Caco-2 (cell line): ENCODE results near the gene TMEM145. TPM values are rescaled to one million over a fixed set of nuclear protein-coding genes. Genes with fewer than 3 reads are reported as not detected.

Source experiments
- BruUV-seq: library from RNA; stranded (reverse); fragments of 400-500 nt; replicated peaks from 2 replicates; lab custom pipeline; 2021; lab: Mats Ljungman, UMichigan
- CTCF ChIA-PET: fragments of 300-600 bp; sonication (Branson Sonifier 250); formaldehyde crosslinking; loops from one replicate; lab custom pipeline; 2022; ENCODE audit warnings: antibody characterized with exemption; lab: Charles Lee
- POLR2A ChIA-PET: fragments of 300-600 bp; sonication (Branson Sonifier 250); formaldehyde crosslinking; loops from one replicate; lab custom pipeline; 2022; ENCODE audit warnings: antibody characterized with exemption; lab: Charles Lee
- DNase-seq, 2 experiments: peaks; one replicate each; pipeline versions ENCODE4 v3.0.0 to v3.0.0-alpha.2; 2020 to 2022
- H3K27me3 ChIP-seq: replicated peaks from 2 replicates; pipeline ENCODE4 v1.6.0; 2011; ENCODE audit warnings: low read length; ENCODE audit not compliant: control insufficient read depth, insufficient read depth
- H3K36me3 ChIP-seq: 2 replicates; pipeline ENCODE4 v1.5.1; 2011; ENCODE audit warnings: low read length; ENCODE audit not compliant: control insufficient read depth, insufficient read depth
- H3K4me1 ChIP-seq: fragments of 250-450 bp; sonication (Bioruptor Pico); 2 replicates; pipeline ENCODE4 v1.5.1; 2020; ENCODE audit warnings: mild to moderate bottlenecking
- H3K4me3 ChIP-seq: 2 replicates; pipeline ENCODE4 v1.5.1; 2011; ENCODE audit warnings: low read depth, mild to moderate bottlenecking, control low read depth, low read length
- H3K9me3 ChIP-seq: fragments of 250-450 bp; sonication (Bioruptor Pico); 2 replicates; pipeline ENCODE4 v1.5.1; 2020; ENCODE audit warnings: mild to moderate bottlenecking, moderate library complexity
- H3K27ac Mint-ChIP-seq: one replicate; pipeline ENCODE4 v1.8.0; 2022; ENCODE audit warnings: mixed read lengths; ENCODE audit not compliant: unreplicated experiment
- H3K27me3 Mint-ChIP-seq: one replicate; pipeline ENCODE4 v1.8.0; 2022; ENCODE audit warnings: mixed read lengths; ENCODE audit not compliant: insufficient read depth, unreplicated experiment
- H3K36me3 Mint-ChIP-seq: one replicate; pipeline ENCODE4 v1.8.0; 2022; ENCODE audit warnings: mild to moderate bottlenecking, mixed read lengths; ENCODE audit not compliant: insufficient read depth, unreplicated experiment
- H3K4me1 Mint-ChIP-seq: one replicate; pipeline ENCODE4 v1.8.0; 2022; ENCODE audit warnings: low read depth, mixed read lengths; ENCODE audit not compliant: unreplicated experiment
- H3K4me3 Mint-ChIP-seq: one replicate; pipeline ENCODE4 v1.8.0; 2022; ENCODE audit warnings: mild to moderate bottlenecking, moderate library complexity, mixed read lengths; ENCODE audit not compliant: unreplicated experiment
- H3K9me3 Mint-ChIP-seq: one replicate; pipeline ENCODE4 v1.8.0; 2022; ENCODE audit warnings: mixed read lengths; ENCODE audit not compliant: unreplicated experiment
- intact Hi-C: fragments of 100-400 bp; cut with micrococcal nuclease; formaldehyde crosslinking; loops from one replicate; pipeline ENCODE4 v1.10.0; 2022; ENCODE audit not compliant: unreplicated experiment
- total RNA-seq: library from RNA; stranded (reverse); gene quantifications from 2 replicates; pipeline ENCODE4 v1.2.3, GENCODE V29; 2022
- TF ChIP-seq, protein P1 (sequence below), 2 experiments: fragments of 200-600 bp in 1 of 2; IDR thresholded peaks; 1 replicate in 1 of 2; 2 replicates in 1 of 2; pipeline versions ENCODE4 v1.5.1 to v1.8.0; 2011 to 2022; ENCODE audit warnings: antibody characterized with exemption in 1 of 2, control low read depth in 1 of 2, inconsistent platforms in 1 of 2, low read depth in 1 of 2, low read length in 1 of 2, mild to moderate bottlenecking in 1 of 2, moderate library complexity in 1 of 2; ENCODE audit not compliant: insufficient read depth in 1 of 2, severe bottlenecking in 1 of 2, unreplicated experiment in 1 of 2

The TMEM145 gene
- total RNA-seq, 1 experiment from 2014 or later, result 2.2 TPM

DNA sequence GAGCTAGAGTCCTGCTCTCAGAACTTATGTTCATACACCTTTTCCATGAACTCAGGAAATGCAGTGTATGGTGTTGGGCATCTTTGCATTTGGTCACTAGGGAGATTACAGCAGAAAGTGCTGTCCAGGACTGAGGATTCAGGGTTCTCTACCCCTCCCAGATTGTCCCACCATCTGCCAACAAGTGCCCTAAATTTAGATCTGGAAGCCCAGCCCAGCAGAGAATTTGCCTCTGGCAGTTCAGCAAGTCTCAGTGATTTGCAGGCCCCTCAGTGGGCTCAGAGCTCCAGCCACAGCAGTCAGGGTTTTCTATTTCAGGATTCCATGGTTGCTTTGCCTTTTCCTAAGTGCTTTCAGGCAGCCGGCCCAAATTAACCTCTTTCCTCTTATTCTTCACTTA lies 53.6 kb downstream of the TMEM145 start:
- no peak for DNase-seq
- Mint-ChIP-seq H3K4me1 (no peaks in the 10 kb centered on the region), H3K4me3 (no peak overlapping the region), H3K27me3 (no peaks in the 10 kb centered on the region), H3K36me3 (peaks cover 15% of the 10 kb centered on the region), H3K27ac (no peak overlapping the region), H3K9me3 (no peaks in the 10 kb centered on the region)
- Histone ChIP-seq H3K4me1 (no peaks in the 10 kb centered on the region), H3K4me3 (no peak overlapping the region), H3K9me3 (no peaks in the 10 kb centered on the region), H3K36me3 (peaks cover 3% of the 10 kb centered on the region), H3K27me3 (no peaks in the 10 kb centered on the region)
- ChIA-PET POLR2A (no interaction called here), CTCF (no interaction called here)
- TF ChIP-seq, protein P1, sequence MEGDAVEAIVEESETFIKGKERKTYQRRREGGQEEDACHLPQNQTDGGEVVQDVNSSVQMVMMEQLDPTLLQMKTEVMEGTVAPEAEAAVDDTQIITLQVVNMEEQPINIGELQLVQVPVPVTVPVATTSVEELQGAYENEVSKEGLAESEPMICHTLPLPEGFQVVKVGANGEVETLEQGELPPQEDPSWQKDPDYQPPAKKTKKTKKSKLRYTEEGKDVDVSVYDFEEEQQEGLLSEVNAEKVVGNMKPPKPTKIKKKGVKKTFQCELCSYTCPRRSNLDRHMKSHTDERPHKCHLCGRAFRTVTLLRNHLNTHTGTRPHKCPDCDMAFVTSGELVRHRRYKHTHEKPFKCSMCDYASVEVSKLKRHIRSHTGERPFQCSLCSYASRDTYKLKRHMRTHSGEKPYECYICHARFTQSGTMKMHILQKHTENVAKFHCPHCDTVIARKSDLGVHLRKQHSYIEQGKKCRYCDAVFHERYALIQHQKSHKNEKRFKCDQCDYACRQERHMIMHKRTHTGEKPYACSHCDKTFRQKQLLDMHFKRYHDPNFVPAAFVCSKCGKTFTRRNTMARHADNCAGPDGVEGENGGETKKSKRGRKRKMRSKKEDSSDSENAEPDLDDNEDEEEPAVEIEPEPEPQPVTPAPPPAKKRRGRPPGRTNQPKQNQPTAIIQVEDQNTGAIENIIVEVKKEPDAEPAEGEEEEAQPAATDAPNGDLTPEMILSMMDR (IDR thresholded peaks at IDR 0.05; ENCODE audit: insufficient read depth in 1 of 2, low read depth in 1 of 2, low read length in 1 of 2, severe bottlenecking in 1 of 2, unreplicated experiment in 1 of 2), result no peak
- intact Hi-C loops, result no loop called here
- no TSS peak for BruUV-seq

DNA sequence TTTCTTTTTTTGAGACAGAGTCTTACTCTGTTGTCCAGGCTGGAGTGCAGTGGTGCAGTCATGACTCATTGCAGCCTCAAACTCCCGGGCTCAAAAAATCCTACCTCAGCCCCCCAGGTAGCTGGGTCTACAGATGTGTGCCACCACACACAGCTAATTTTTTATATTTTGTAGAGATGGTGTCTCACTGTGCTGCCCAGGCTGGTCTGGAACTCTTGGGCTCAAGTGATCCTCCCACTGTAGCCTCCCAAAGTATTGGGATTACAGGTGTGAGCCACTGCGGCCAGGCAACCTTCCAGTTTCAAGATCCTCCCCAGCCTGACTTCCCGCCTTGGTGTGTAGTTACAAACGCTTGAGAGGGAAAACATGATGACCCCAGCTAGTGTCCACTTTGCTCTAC lies 54.8 kb downstream of the TMEM145 start:
- Mint-ChIP-seq H3K27me3 (no peaks in the 10 kb centered on the region), H3K4me1 (no peaks in the 10 kb centered on the region), H3K27ac (no peak overlapping the region), H3K9me3 (no peaks in the 10 kb centered on the region), H3K36me3 (peaks cover 7% of the 10 kb centered on the region), H3K4me3 (no peak overlapping the region)
- intact Hi-C loops, result no loop called here
- no peak for DNase-seq
- ChIA-PET CTCF (no interaction called here), POLR2A (no interaction called here)
- Histone ChIP-seq H3K36me3 (peaks cover 1% of the 10 kb centered on the region), H3K9me3 (no peaks in the 10 kb centered on the region), H3K27me3 (no peaks in the 10 kb centered on the region), H3K4me1 (no peaks in the 10 kb centered on the region), H3K4me3 (no peak overlapping the region)
- TF ChIP-seq, protein P1 (IDR thresholded peaks at IDR 0.05; ENCODE audit: insufficient read depth in 1 of 2, low read depth in 1 of 2, low read length in 1 of 2, severe bottlenecking in 1 of 2, unreplicated experiment in 1 of 2), result no peak
- no TSS peak for BruUV-seq

DNA sequence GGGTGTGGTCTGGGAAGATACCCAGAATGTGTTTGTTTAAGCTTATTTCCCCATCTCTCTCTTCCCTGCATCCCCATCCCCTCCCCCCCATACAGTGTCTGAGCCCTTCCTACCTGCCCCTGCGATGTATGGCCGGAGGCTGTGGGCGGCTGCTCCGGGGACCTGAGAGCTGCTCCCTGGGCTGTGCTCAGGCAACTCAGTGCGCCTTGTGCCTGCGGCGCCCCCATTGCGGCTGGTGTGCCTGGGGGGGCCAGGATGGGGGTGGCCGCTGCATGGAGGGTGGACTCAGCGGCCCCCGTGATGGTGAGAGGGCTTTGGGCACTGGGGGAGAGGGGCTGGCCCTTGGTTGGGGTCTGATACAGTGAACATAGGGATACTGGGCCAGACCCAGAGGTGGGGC lies 55.3 kb downstream of the TMEM145 start:
- H3K36me3 ChIP-seq, result no peaks in the 10 kb centered on the region; the same call in 1 of the 2 replicates
- intact Hi-C loops, result no loop called here
- no peaks in the 10 kb centered on the region for H3K4me1 ChIP-seq
- Mint-ChIP-seq H3K27me3 (no peaks in the 10 kb centered on the region), H3K4me3 (no peak overlapping the region), H3K4me1 (no peaks in the 10 kb centered on the region), H3K9me3 (no peaks in the 10 kb centered on the region), H3K27ac (no peak overlapping the region), H3K36me3 (peaks cover 7% of the 10 kb centered on the region)
- H3K4me3 ChIP-seq, result no peak overlapping the region
- POLR2A ChIA-PET, result no interaction called here
- H3K9me3 ChIP-seq, result no peaks in the 10 kb centered on the region
- TF ChIP-seq, protein P1 (IDR thresholded peaks at IDR 0.05; ENCODE audit: insufficient read depth in 1 of 2, low read depth in 1 of 2, low read length in 1 of 2, severe bottlenecking in 1 of 2, unreplicated experiment in 1 of 2), result no peak
- BruUV-seq, result no TSS peak
- no peak for DNase-seq
- H3K27me3 ChIP-seq, result no peaks in the 10 kb centered on the region
- CTCF ChIA-PET, result no interaction called here
